Neuron (in vitro differentiated cells): Measurements from ENCODE around the gene FKBP7.
A peak's percentile ranks its signal among the peaks of the same experiment; 100 is the strongest.

Experiments used
- H2AFZ ChIP-seq: one replicate; pipeline ENCODE4 v1.6.1; 2013; ENCODE audit warnings: low read depth, mild to moderate bottlenecking, inconsistent platforms, low read length, moderate library complexity
- H3K27me3 ChIP-seq: one replicate; pipeline ENCODE4 v1.6.1; 2013; ENCODE audit warnings: low read length; ENCODE audit not compliant: insufficient read depth
- H3K36me3 ChIP-seq: one replicate; pipeline ENCODE4 v1.6.1; 2013; ENCODE audit warnings: low read length; ENCODE audit not compliant: insufficient read depth
- H3K4me1 ChIP-seq: one replicate; pipeline ENCODE4 v1.6.1; 2013; ENCODE audit warnings: low read length; ENCODE audit not compliant: insufficient read depth
- H3K4me3 ChIP-seq: 2 replicates; pipeline ENCODE4 v1.5.1; 2013; ENCODE audit warnings: mild to moderate bottlenecking, low read length, moderate library complexity
- H3K9me3 ChIP-seq: one replicate; pipeline ENCODE4 v1.6.1; 2013; ENCODE audit warnings: low read length

The FKBP7 gene

DNA sequence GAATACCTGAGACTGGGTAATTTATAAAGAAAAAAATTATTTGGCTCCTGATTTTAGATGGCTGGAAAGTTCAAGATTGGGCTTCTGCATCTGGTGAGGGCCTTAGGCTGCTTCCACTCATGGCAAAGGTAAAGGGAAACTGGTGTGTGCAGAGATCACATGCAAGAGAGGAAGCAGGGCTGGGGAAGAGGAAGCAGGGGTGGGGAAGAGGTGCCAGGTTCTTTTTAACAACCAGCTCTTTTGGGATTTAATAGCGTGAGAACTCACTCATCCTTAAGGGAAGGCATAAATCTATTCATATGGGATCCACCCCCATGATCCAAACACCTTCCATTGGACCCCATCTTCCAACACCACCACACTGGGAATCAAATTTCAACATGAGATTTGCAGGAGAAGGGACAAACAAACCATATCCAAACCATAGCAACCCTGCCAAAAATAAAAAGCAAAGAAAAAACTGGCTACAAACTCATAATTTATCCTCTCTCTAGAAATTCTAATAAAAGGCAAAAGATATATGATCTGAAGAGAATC lies 57.9 kb downstream of the FKBP7 start:
- Histone ChIP-seq H3K4me1 (no peaks in the 10 kb centered on the region), H3K27me3 (no peaks in the 10 kb centered on the region), H3K9me3 (peaks cover 4% of the 10 kb centered on the region), H2AFZ (no peak overlapping the region), H3K4me3 (no peak overlapping the region), H3K36me3 (peaks cover 2% of the 10 kb centered on the region)

DNA sequence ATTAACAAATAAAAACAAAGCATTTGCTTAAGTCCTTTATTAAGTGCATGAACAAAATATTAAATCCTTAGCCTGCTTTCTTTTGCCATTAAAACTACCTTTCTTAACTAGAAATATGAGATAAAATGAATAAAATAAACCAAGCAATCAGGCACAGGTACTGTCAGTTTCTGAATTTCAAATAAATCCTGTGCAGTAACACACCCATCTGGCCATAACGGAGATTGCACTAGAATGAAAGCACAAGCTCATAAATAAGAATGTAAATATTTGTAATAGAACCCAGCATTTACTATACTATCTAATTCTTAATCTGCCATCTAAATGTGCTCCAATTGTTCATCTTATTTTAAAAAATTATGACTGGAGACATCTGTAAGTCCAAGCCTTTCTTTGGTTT lies 59.3 kb downstream of the FKBP7 start:
- Histone ChIP-seq H3K4me1 (peaks cover 2% of the 10 kb centered on the region), H3K36me3 (peaks cover 2% of the 10 kb centered on the region), H3K27me3 (no peaks in the 10 kb centered on the region), H3K9me3 (peaks cover 2% of the 10 kb centered on the region), H3K4me3 (no peak overlapping the region), H2AFZ (no peak overlapping the region)

DNA sequence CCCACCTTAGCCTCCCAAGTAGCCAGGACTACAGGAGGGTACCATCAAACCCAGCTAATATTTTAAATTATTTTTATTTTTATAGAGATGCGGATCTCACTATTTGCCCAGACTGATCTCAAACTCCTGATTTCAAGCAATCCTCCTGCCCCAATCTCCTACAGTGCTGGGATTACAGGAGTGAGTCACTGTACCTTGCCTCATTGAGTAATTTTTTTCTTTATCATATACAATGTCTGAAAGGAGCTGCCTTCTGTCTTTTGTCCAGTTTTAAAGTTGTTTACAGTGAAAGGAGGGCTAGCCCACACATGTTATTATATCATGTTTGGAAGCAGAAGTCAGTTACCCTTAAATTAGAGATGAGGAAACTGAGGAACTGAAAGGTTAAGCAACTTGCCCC lies 60.0 kb downstream of the FKBP7 start:
- H2AFZ ChIP-seq = no peak overlapping the region
- H3K36me3 ChIP-seq = peaks cover 2% of the 10 kb centered on the region
- peaks cover 2% of the 10 kb centered on the region for H3K4me1 ChIP-seq
- no peak overlapping the region for H3K4me3 ChIP-seq
- no peaks in the 10 kb centered on the region for H3K27me3 ChIP-seq
- peaks cover 2% of the 10 kb centered on the region for H3K9me3 ChIP-seq

DNA sequence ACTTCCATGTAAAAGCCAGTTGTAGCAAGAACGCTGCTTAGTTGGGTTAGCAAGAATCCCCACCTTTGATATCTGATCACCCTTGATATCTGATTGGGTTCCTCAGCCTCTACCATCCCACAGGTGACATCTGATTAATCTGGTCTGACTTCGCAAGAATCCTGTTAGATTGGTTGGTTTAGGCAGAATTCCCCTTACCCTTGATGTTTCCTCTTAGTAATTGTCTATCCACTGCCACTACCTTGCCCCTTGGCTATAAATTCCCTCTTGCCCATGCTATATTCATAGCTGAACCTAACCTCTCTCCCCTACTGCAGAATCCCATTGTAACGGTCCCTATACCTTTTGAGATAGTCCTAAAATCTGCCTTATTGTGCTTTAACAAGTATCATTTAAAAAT lies 60.5 kb downstream of the FKBP7 start:
- Histone ChIP-seq H3K27me3 (no peaks in the 10 kb centered on the region), H2AFZ (no peak overlapping the region), H3K36me3 (peaks cover 2% of the 10 kb centered on the region), H3K4me3 (no peak overlapping the region), H3K4me1 (peaks cover 2% of the 10 kb centered on the region), H3K9me3 (peaks cover 2% of the 10 kb centered on the region)

DNA sequence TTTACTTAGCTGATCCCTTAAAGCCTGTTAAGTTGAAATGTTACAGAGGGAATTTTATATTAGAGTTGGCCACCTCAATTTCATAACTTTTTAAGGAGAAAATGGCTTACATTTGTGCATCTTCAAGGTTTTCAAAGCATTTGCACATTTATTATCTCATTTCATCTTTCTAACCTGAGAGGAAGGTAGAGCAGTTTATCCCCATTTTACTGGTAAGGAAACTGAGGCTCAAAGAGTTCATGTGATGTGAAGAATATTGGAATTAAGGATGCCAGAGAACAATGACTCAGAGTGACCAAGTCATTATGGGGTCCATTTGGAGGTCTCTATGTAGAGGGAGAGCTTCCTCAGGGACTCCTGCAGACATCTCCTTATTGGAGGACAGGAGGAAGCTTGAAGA lies 62.4 kb downstream of the FKBP7 start:
- Histone ChIP-seq H3K9me3 (peaks cover under 1% of the 10 kb centered on the region), H2AFZ (no peak overlapping the region), H3K4me1 (peaks cover 2% of the 10 kb centered on the region), H3K27me3 (no peaks in the 10 kb centered on the region), H3K4me3 (no peak overlapping the region), H3K36me3 (peaks cover 2% of the 10 kb centered on the region)

DNA sequence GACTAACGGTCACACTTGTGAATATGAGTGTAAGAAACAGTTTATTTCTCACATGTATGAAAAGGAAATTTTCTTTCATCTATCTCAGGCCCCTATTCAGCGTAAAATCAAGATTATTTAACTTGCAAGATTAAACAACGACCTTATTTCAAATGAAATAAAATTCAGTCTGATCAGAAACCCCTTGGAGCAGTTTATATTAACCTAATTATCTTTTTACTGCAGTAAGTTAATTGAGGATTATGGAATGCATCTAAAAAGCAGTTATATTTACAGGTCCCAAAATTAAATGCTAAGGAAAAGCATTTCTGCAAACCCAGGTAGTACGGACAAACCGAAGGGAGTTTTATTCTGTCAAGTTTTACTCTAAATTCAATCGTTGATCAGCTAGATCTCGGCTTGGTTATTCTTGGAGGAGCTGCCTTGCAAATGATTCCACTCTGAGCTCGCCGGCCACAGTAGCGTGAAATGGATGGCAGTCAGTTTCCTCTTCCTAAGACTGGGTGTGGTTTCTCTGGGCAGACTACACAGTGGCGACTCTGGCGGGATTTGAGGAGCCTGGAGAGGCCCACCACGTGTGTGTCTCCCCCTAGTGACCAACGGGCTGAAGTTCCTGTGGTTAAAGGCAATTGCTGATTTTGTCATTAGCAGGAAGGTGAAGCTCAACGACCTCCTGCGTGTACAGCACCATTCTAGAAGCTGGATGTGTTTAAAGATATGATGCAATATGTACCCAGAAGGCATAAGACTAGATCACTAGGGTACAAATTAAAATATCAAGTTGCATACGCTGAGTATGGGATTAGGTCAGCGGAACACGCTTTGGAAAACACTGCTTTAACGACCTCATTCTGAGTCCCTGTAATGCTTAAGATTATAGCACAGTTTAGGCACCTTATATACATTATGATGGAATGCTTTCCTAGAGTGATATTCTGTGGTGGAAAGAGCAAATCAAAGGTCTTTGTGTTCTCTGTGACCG lies 63.8 kb downstream of the FKBP7 start:
- Histone ChIP-seq H3K9me3 (no peaks in the 10 kb centered on the region), H3K27me3 (no peaks in the 10 kb centered on the region), H2AFZ (peak overlapping the region; percentile 98), H3K36me3 (no peaks in the 10 kb centered on the region), H3K4me1 (peaks cover 2% of the 10 kb centered on the region), H3K4me3 (peak overlapping the region; percentile 97)
